DMS114 treated with DMSO at 0.1 percent for 48 hours (cell line): ENCODE results near the gene MTM1.

Experiments used
- DNase-seq: peaks from one replicate; lab custom pipeline; 2025; ENCODE audit not compliant: unreplicated experiment; lab: John Stamatoyannopoulos, UW

Gene MTM1

GRCh38 chrX:150548251-150548650 lies 20.2 kb upstream of the MTM1 start:
- no peak for DNase-seq

- no peak for DNase-seq
These were observed 19.7 kb upstream of the MTM1 start for GRCh38 chrX:150548684-150549083.

- DNase-seq: no peak
These were observed 16.5 kb upstream of the MTM1 start for GRCh38 chrX:150551963-150552362.

- no peak for DNase-seq
These were observed 10.0 kb upstream of the MTM1 start for GRCh38 chrX:150558424-150558823.

- DNase-seq: no peak
These were observed 3.6 kb upstream of the MTM1 start for GRCh38 chrX:150564838-150565237.

GRCh38 chrX:150565551-150565950 lies 2.9 kb upstream of the MTM1 start:
- no peak for DNase-seq

GRCh38 chrX:150566734-150567182 lies 1.7 kb upstream of the MTM1 start:
- no peak for DNase-seq

- DNase-seq: no peak
These were observed 639 bp upstream of the MTM1 start for GRCh38 chrX:150567645-150568319.

GRCh38 chrX:150569155-150569477 lies 695 bp downstream of the MTM1 start:
- no peak for DNase-seq

- DNase-seq: no peak
These were observed 2.1 kb downstream of the MTM1 start for GRCh38 chrX:150570512-150570911.

- DNase-seq: no peak
These were observed 3.8 kb downstream of the MTM1 start for GRCh38 chrX:150572206-150572605.

GRCh38 chrX:150573106-150573505 lies 4.7 kb downstream of the MTM1 start:
- DNase-seq: no peak

GRCh38 chrX:150573702-150574101 lies 5.3 kb downstream of the MTM1 start:
- no peak for DNase-seq

- DNase-seq: no peak
These were observed 6.4 kb downstream of the MTM1 start for GRCh38 chrX:150574559-150575418.

GRCh38 chrX:150575419-150575814 lies 7.0 kb downstream of the MTM1 start:
- DNase-seq: no peak

GRCh38 chrX:150577174-150577573 lies 8.8 kb downstream of the MTM1 start:
- DNase-seq: no peak

GRCh38 chrX:150581093-150581775 lies 12.8 kb downstream of the MTM1 start:
- no peak for DNase-seq

- DNase-seq: no peak
These were observed 14.0 kb downstream of the MTM1 start for GRCh38 chrX:150582338-150582948.

GRCh38 chrX:150587585-150588503 lies 19.4 kb downstream of the MTM1 start:
- DNase-seq: no peak

- no peak for DNase-seq
These were observed 26.2 kb downstream of the MTM1 start for GRCh38 chrX:150594584-150594983.
